ENCODE results near the gene ARHGAP26.

Gene ARHGAP26

DNA sequence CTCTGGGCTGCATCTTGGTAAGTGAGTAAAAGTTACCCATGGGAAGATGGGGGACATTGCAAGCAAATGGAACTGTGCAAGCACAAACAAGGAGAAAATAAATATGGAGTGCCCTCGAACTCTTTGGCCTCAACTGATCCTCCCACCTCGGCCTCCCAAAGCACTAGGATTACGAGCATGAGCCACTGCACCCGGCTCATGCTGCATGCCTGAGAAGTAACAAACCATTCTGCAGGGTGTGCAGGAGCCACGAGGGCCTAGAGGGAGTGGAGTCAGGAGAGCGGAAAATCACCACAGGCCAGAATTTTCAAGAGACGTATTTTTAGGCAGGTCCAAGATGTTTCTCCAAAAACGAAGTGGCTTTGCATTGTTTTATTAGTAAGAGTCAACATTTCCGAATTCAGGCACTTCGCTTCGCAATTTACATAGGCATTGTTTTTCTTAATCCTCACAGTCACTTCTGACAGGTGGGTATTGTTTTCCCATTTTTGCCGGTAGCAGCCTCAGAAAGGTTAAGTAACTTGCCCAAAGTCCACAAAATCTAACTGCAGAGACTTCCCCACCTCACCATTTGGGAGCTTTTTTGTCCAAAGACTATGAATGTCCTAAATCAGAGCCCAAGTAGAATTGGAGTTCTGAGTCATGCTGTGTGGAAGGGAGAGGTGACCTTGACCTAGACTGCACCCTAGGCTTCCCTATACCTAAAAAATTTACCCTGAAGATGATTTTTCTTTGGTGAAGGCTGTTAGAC is 403.1 kb downstream of the ARHGAP26 start:
- Histone ChIP-seq H3K27me3 (ENCODE audit: insufficient read depth, insufficient read length) (no peaks in the 10 kb centered on the region), H3K4me3 (ENCODE audit: insufficient read length, low read depth) (no peak overlapping the region), H3K4me1 (ENCODE audit: insufficient read depth, insufficient read length) (no peaks in the 10 kb centered on the region), H3K9ac (ENCODE audit: insufficient read length, low read depth) (no peak overlapping the region), H3K9me3 (ENCODE audit: insufficient read depth, low read length) (no peaks in the 10 kb centered on the region), H3K36me3 (ENCODE audit: insufficient read depth, insufficient read length, low read length) (no peaks in the 10 kb centered on the region)
- TF ChIP-seq ZNF274 (IDR thresholded peaks at IDR 0.05; ENCODE audit: low read depth, low read length) (no peak), YY1 (IDR thresholded peaks at IDR 0.05; ENCODE audit: insufficient read depth, insufficient read length) (no peak), SUZ12 (IDR thresholded peaks at IDR 0.05; ENCODE audit: extremely low read depth, insufficient read depth, insufficient read length) (no peak)
- DNase-seq (ENCODE audit: low read depth, low spot score) = no peak

DNA sequence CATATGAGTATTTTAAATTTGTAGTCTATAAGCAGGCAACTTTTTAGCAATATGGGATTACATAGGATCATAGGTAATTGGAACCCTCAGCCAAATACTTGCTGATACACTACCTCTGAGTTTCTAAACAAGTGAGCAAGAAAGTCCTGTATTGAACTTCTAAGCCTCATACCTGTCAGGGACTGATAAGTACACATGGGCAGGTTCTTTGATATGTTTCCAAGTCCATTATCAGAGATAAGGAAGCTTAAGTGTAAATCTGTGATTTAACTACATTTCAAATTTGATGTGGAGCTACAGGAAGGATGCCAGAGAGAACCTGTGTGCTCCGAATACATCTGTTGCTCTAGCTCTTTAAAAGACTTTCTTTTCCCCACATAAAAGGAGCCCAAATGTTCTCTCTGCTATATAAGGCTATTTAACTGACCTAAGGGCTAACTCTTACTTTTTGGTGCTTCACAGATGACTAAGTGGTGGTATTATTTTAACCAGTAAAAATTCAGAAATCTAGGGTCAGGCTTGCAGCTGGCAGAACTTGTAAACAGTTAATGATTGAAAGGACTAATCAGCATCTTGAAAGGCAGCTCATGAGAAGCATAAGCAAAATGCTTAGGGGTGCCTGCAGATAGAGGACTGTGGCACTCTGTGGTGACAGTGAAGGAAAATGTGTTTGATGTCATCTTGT is 404.7 kb downstream of the ARHGAP26 start:
- DNase-seq (ENCODE audit: low read depth, low spot score) = no peak
- Histone ChIP-seq H3K27me3 (ENCODE audit: insufficient read depth, insufficient read length) (no peaks in the 10 kb centered on the region), H3K4me1 (ENCODE audit: insufficient read depth, insufficient read length) (no peaks in the 10 kb centered on the region), H3K9me3 (ENCODE audit: insufficient read depth, low read length) (no peaks in the 10 kb centered on the region), H3K36me3 (ENCODE audit: insufficient read depth, insufficient read length, low read length) (no peaks in the 10 kb centered on the region), H3K4me3 (ENCODE audit: insufficient read length, low read depth) (no peak overlapping the region), H3K9ac (ENCODE audit: insufficient read length, low read depth) (no peak overlapping the region)
- no peak for TF ChIP-seq YY1 (IDR thresholded peaks at IDR 0.05; ENCODE audit: insufficient read depth, insufficient read length)
- TF ChIP-seq ZNF274 (IDR thresholded peaks at IDR 0.05; ENCODE audit: low read depth, low read length) = no peak
- no peak for TF ChIP-seq SUZ12 (IDR thresholded peaks at IDR 0.05; ENCODE audit: extremely low read depth, insufficient read depth, insufficient read length)

DNA sequence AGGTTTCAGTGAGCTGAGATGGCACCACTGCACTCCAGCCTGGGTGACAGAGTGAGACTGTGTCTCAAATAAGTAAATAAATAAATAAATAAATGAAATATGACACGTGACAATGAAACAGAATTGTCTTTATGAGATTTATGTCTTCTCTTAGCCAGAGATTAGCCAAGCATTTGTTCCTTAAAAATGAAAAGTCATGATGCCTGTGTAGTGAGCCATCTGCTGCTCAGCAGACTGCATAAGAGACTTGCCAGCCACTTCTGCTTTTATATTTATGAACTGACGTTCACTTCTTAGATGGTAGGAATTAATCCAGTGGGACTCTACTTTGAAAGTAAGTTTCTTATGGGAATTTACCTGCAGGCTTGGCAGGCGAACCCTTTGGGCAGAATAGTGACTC is 405.9 kb downstream of the ARHGAP26 start:
- no peak for TF ChIP-seq YY1 (IDR thresholded peaks at IDR 0.05; ENCODE audit: insufficient read depth, insufficient read length)
- no peak for TF ChIP-seq SUZ12 (IDR thresholded peaks at IDR 0.05; ENCODE audit: extremely low read depth, insufficient read depth, insufficient read length)
- no peak for TF ChIP-seq ZNF274 (IDR thresholded peaks at IDR 0.05; ENCODE audit: low read depth, low read length)
- H3K4me3 ChIP-seq (ENCODE audit: insufficient read length, low read depth) = no peak overlapping the region
- H3K4me1 ChIP-seq (ENCODE audit: insufficient read depth, insufficient read length) = no peaks in the 10 kb centered on the region

DNA sequence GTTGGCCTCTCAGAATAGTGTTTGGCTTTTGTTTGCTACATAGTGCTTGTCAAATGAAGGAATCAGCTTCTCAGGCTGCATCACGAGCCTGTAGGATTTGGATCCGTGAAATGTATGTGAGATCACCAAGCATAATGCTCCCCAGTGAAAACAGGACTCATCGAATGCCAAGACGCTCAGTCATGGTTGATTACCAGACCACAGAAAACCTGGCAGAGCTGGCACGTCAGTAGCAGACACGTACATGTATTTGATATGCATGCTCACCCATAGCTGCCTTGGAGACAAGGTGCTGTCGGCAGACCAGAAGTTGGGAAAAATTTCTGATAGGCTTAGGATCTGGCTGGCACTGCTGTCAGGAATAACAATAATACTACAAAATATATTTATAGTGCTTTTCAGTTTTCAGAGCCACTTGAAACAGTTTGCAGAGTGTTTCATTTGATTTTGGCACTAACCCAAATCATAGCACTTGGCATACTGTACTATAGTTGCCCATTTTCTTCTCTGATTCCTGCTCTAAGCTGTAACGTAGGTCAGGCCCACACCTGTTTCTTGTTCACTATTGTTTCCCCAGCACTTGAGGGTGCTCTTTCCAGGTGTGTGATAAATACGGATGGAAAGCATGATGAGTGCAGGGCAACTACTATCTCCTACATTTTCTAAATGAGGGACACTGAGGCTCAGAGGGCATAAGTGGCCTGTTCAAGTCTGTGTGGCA is 407.2 kb downstream of the ARHGAP26 start:
- TF ChIP-seq SUZ12 (IDR thresholded peaks at IDR 0.05; ENCODE audit: extremely low read depth, insufficient read depth, insufficient read length) (no peak), ZNF274 (IDR thresholded peaks at IDR 0.05; ENCODE audit: low read depth, low read length) (no peak), YY1 (IDR thresholded peaks at IDR 0.05; ENCODE audit: insufficient read depth, insufficient read length) (no peak)
- Histone ChIP-seq H3K4me1 (ENCODE audit: insufficient read depth, insufficient read length) (no peaks in the 10 kb centered on the region), H3K4me3 (ENCODE audit: insufficient read length, low read depth) (no peak overlapping the region), H3K9ac (ENCODE audit: insufficient read length, low read depth) (no peak overlapping the region), H3K36me3 (ENCODE audit: insufficient read depth, insufficient read length, low read length) (no peaks in the 10 kb centered on the region), H3K27me3 (ENCODE audit: insufficient read depth, insufficient read length) (no peaks in the 10 kb centered on the region), H3K9me3 (ENCODE audit: insufficient read depth, low read length) (no peaks in the 10 kb centered on the region)
- DNase-seq (ENCODE audit: low read depth, low spot score) = no peak

More for the DNA sequence above, 405.9 kb downstream of the ARHGAP26 start:
- Histone ChIP-seq H3K9me3 (ENCODE audit: insufficient read depth, low read length) (no peaks in the 10 kb centered on the region), H3K9ac (ENCODE audit: insufficient read length, low read depth) (no peak overlapping the region), H3K36me3 (ENCODE audit: insufficient read depth, insufficient read length, low read length) (no peaks in the 10 kb centered on the region), H3K27me3 (ENCODE audit: insufficient read depth, insufficient read length) (no peaks in the 10 kb centered on the region)
- DNase-seq (ENCODE audit: low read depth, low spot score) = no peak

DNA sequence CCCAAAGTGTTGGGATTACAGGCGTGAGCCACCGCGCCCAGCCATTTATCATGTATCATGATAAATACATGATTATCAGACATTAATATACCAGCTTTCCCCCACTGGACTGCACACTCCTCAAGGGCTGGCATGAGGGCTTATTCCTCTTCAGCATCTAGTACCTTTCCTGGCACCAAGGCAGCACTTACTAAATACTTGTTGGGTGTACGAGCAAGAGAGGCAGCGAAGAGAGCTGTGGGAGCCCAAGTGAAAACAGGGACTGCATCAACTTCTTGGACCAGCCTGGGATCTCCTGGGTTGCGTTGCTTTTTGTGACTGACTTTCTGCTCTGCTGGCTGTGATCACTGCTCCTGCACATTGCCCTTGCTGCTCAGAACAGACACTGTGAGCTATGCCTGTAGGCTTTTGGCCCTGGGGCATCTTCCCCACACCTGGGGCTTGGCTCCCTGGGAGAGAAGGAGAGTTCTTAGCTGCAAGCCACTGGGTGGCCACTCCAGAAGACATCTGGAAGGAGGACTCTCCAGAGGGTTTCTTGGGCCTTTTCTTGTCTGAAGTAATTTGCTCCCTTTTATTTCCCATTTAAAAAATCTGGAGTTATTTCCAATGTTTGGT is 409.1 kb downstream of the ARHGAP26 start:
- TF ChIP-seq SUZ12 (IDR thresholded peaks at IDR 0.05; ENCODE audit: extremely low read depth, insufficient read depth, insufficient read length) (no peak), ZNF274 (IDR thresholded peaks at IDR 0.05; ENCODE audit: low read depth, low read length) (no peak), YY1 (IDR thresholded peaks at IDR 0.05; ENCODE audit: insufficient read depth, insufficient read length) (no peak)
- Histone ChIP-seq H3K4me3 (ENCODE audit: insufficient read length, low read depth) (no peak overlapping the region), H3K9ac (ENCODE audit: insufficient read length, low read depth) (no peak overlapping the region), H3K36me3 (ENCODE audit: insufficient read depth, insufficient read length, low read length) (no peaks in the 10 kb centered on the region), H3K9me3 (ENCODE audit: insufficient read depth, low read length) (no peaks in the 10 kb centered on the region), H3K27me3 (ENCODE audit: insufficient read depth, insufficient read length) (no peaks in the 10 kb centered on the region), H3K4me1 (ENCODE audit: insufficient read depth, insufficient read length) (no peaks in the 10 kb centered on the region)
- no peak for DNase-seq (ENCODE audit: low read depth, low spot score)

DNA sequence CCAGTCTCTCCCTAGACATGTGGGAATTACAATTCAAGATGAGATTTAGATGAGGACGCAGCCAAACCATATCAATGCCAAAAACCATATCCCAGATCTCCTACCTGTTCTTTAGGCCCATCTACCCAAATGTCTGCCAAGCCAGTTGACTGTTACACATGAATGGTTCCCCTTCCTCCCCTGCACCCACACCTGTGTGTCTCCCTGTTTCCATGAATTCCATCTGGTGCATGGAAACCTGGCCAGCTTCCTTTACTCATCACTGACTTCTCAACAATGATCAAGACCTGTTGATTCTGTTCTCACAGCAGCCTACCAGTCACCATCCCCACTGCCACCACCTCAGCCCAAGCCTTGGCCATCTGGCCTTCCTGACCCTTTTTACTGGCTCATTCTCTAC is 410.6 kb downstream of the ARHGAP26 start:
- DNase-seq (ENCODE audit: low read depth, low spot score) = no peak
- Histone ChIP-seq H3K9me3 (ENCODE audit: insufficient read depth, low read length) (no peaks in the 10 kb centered on the region), H3K4me3 (ENCODE audit: insufficient read length, low read depth) (no peak overlapping the region), H3K36me3 (ENCODE audit: insufficient read depth, insufficient read length, low read length) (no peaks in the 10 kb centered on the region), H3K4me1 (ENCODE audit: insufficient read depth, insufficient read length) (no peaks in the 10 kb centered on the region), H3K9ac (ENCODE audit: insufficient read length, low read depth) (no peak overlapping the region), H3K27me3 (ENCODE audit: insufficient read depth, insufficient read length) (no peaks in the 10 kb centered on the region)
- no peak for TF ChIP-seq YY1 (IDR thresholded peaks at IDR 0.05; ENCODE audit: insufficient read depth, insufficient read length)
- TF ChIP-seq SUZ12 (IDR thresholded peaks at IDR 0.05; ENCODE audit: extremely low read depth, insufficient read depth, insufficient read length) = no peak
- no peak for TF ChIP-seq ZNF274 (IDR thresholded peaks at IDR 0.05; ENCODE audit: low read depth, low read length)

Measured in NT2/D1 (cell line).